GM23248 (cell line): ENCODE data around the gene DPEP2NB. TPM values are rescaled to one million over a fixed set of nuclear protein-coding genes. Genes with fewer than 3 reads are reported as not detected.

Source experiments
- DNase-seq: peaks from one replicate; pipeline ENCODE4 v3.0.0-alpha.2; 2015
- H2AFZ ChIP-seq: fragments of 200-600 bp; sonication (generic); 2 replicates; pipeline ENCODE4 v1.6.1; 2016; ENCODE audit warnings: antibody characterized with exemption
- H3F3A ChIP-seq: fragments of 200-600 bp; sonication (generic); 2 replicates; pipeline ENCODE4 v1.6.1; 2016; ENCODE audit warnings: mild to moderate bottlenecking, antibody characterized with exemption, mixed run types; ENCODE audit not compliant: insufficient read depth
- H3K27ac ChIP-seq: fragments of 200-600 bp; sonication (generic); 2 replicates; pipeline ENCODE4 v1.5.1; 2016; ENCODE audit warnings: mild to moderate bottlenecking
- H3K27me3 ChIP-seq: fragments of 200-600 bp; sonication (generic); replicated peaks from 2 replicates; pipeline ENCODE4 v1.6.1; 2016; ENCODE audit warnings: mild to moderate bottlenecking; ENCODE audit not compliant: insufficient read depth
- H3K36me3 ChIP-seq: fragments of 200-600 bp; sonication (generic); 2 replicates; pipeline ENCODE4 v1.6.1; 2016; ENCODE audit warnings: low read depth, mild to moderate bottlenecking
- H3K4me1 ChIP-seq: fragments of 200-600 bp; sonication (generic); 2 replicates; pipeline ENCODE4 v1.6.1; 2016; ENCODE audit warnings: mild to moderate bottlenecking; ENCODE audit not compliant: insufficient read depth
- H3K4me2 ChIP-seq: fragments of 200-600 bp; sonication (generic); one replicate; pipeline ENCODE4 v1.6.1; 2016; ENCODE audit warnings: mild to moderate bottlenecking; ENCODE audit not compliant: unreplicated experiment
- H3K4me3 ChIP-seq: fragments of 200-600 bp; sonication (generic); 2 replicates; pipeline ENCODE4 v1.5.1; 2016; ENCODE audit warnings: mild to moderate bottlenecking
- H3K79me2 ChIP-seq: fragments of 200-600 bp; sonication (generic); 2 replicates; pipeline ENCODE4 v1.6.1; 2016; ENCODE audit warnings: mild to moderate bottlenecking; ENCODE audit not compliant: insufficient read depth
- H3K9ac ChIP-seq: fragments of 200-600 bp; sonication (generic); 2 replicates; pipeline ENCODE4 v1.6.1; 2016; ENCODE audit warnings: mild to moderate bottlenecking
- H3K9me2 ChIP-seq: fragments of 200-600 bp; sonication (generic); 2 replicates; pipeline ENCODE4 v1.6.1; 2016; ENCODE audit warnings: mixed run types, mild to moderate bottlenecking, moderate library complexity; ENCODE audit not compliant: insufficient read depth
- H3K9me3 ChIP-seq: fragments of 200-600 bp; sonication (generic); one replicate; pipeline ENCODE4 v1.6.1; 2017; ENCODE audit warnings: low read depth
- H4K20me1 ChIP-seq: fragments of 200-600 bp; sonication (generic); 2 replicates; pipeline ENCODE4 v1.6.0; 2016; ENCODE audit not compliant: insufficient read depth
- EZH2 ChIP-seq: fragments of 200-600 bp; sonication (generic); IDR thresholded peaks from 2 replicates; pipeline ENCODE4 v1.6.1; 2018; ENCODE audit warnings: antibody characterized with exemption, mild to moderate bottlenecking; ENCODE audit not compliant: insufficient read depth, poor library complexity, severe bottlenecking
- EZH2phosphoT487 ChIP-seq: fragments of 200-600 bp; sonication (generic); IDR thresholded peaks from 2 replicates; pipeline ENCODE4 v1.6.1; 2018; ENCODE audit warnings: antibody characterized with exemption, moderate library complexity, mild to moderate bottlenecking, low read depth; ENCODE audit not compliant: insufficient read depth
- WGBS, 2 experiments: methylation state at CpG; one replicate each; pipeline ENCODE4 v1.1.6; 2015 to 2017; ENCODE audit warnings: low lambda C conversion rate in 2 of 2, low coverage in 1 of 2; ENCODE audit errors: missing lambda C conversion rate in 2 of 2; 5-methylcytosine and 5-hydroxymethylcytosine counted together
- in situ Hi-C: fragments of 300-500 bp; cut with MboI; formaldehyde crosslinking; loops from 2 replicates; pipeline ENCODE4 v1.15.0; 2020
- polyA plus RNA-seq: library from polyadenylated mRNA; unstranded; fragments of >200 nt; fragmentation: Nextera tagmentation; extraction: Ambion mirVana; gene quantifications from 2 replicates; pipeline ENCODE4 v1.2.1, GENCODE V29; 2016
- total RNA-seq: library from RNA; depleted of rRNA; stranded (reverse); fragments of >200 nt; shearing (Covaris generic); gene quantifications from 2 replicates; pipeline ENCODE4 v1.2.3, GENCODE V29; 2014

The DPEP2NB gene
- total and polyA plus RNA-seq, 2 experiments from 2014 or later = not detected

DNA sequence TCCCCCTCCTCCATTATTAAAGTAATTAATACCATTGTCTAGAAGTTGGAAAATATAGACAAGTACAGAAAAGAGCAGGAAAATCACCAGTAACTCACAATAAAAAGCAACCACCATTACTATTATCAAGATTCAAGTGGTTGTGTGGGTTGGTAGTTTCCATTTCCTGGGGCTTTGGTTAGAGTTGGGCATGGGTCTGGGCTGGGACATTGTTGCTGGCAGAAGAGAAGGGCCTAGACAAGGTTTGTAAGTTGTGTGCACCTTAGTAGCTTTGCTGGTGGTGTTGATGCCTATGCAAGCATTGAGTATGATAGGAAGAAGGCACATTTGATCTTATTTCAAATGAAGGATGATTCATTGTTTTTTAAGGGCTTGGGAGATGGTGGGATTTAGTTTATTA is 44.1 kb upstream of the DPEP2NB start:
- in situ Hi-C loops = no loop called here
- Histone ChIP-seq H3K9ac (no peak overlapping the region), H3K4me1 (peaks cover 11% of the 10 kb centered on the region), H3K4me3 (no peak overlapping the region), H3K36me3 (peaks cover 7% of the 10 kb centered on the region; the same call in 1 of the 2 replicates), H3K79me2 (no peaks in the 10 kb centered on the region), H2AFZ (no peak overlapping the region), H4K20me1 (no peaks in the 10 kb centered on the region), H3K9me2 (no peaks in the 10 kb centered on the region), H3K27me3 (no peaks in the 10 kb centered on the region), H3K4me2 (no peak overlapping the region), H3K27ac (no peak overlapping the region), H3F3A (peaks cover 15% of the 10 kb centered on the region), H3K9me3 (no peaks in the 10 kb centered on the region)
- no peak for DNase-seq
- TF ChIP-seq EZH2phosphoT487 = no peak
- no peak for TF ChIP-seq EZH2

- in situ Hi-C loops = no loop called here
- H4K20me1 ChIP-seq = no peaks in the 10 kb centered on the region
- no peaks in the 10 kb centered on the region for H3K27me3 ChIP-seq
- H3K4me3 ChIP-seq = no peak overlapping the region
- no peak overlapping the region for H3K9ac ChIP-seq
- TF ChIP-seq EZH2 (no peak), EZH2phosphoT487 (no peak)
- H3K4me2 ChIP-seq = no peak overlapping the region
- H3F3A ChIP-seq = no peaks in the 10 kb centered on the region
- H2AFZ ChIP-seq = no peak overlapping the region
- no peaks in the 10 kb centered on the region; the same call in 1 of the 2 replicates for H3K36me3 ChIP-seq
- H3K79me2 ChIP-seq = no peaks in the 10 kb centered on the region
- WGBS, 2 experiments = 69 to 70% methylated on average over 3 of the region's 3 CpGs
- no peaks in the 10 kb centered on the region for H3K9me3 ChIP-seq
- no peak for DNase-seq
- no peaks in the 10 kb centered on the region for H3K4me1 ChIP-seq
- no peak overlapping the region for H3K27ac ChIP-seq
- H3K9me2 ChIP-seq = no peaks in the 10 kb centered on the region
Measured at GRCh38 chr16:68055395-68055794, 39.7 kb upstream of the DPEP2NB start.

DNA sequence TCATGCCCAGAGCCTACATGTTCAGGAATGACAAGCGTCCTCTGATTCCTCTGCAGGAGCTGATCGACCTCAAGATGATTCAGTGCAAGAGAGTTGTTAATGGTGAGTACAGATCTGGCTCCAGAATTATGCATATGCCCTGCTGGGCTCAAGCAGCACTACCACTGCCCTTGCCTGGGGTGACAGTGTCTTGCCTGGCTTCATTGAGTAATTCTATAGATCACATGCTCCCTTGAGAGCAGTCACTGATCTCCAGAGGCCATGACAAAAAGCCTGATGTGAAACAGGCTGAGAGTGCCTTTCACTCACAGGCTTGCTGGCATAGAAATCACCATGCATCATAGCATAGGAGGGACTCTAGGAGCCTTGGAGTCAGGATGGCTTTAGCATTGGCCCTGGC is 33.7 kb upstream of the DPEP2NB start:
- in situ Hi-C loops = no loop called here
- 96 to 97% methylated on average over 2 of the region's 2 CpGs for WGBS, 2 experiments

GRCh38 chr16:68047987-68048386 is 32.3 kb upstream of the DPEP2NB start:
- DNase-seq = no peak
- Histone ChIP-seq H3K36me3 (no peaks in the 10 kb centered on the region), H3K9me3 (no peaks in the 10 kb centered on the region), H3K9ac (no peak overlapping the region), H3K4me3 (no peak overlapping the region), H3F3A (no peaks in the 10 kb centered on the region), H4K20me1 (no peaks in the 10 kb centered on the region), H3K9me2 (no peaks in the 10 kb centered on the region), H2AFZ (no peak overlapping the region), H3K27me3 (no peaks in the 10 kb centered on the region), H3K27ac (no peak overlapping the region), H3K4me2 (no peak overlapping the region), H3K4me1 (no peaks in the 10 kb centered on the region), H3K79me2 (no peaks in the 10 kb centered on the region)
- WGBS, 2 experiments = 94 to 97% methylated on average over 2 of the region's 2 CpGs
- in situ Hi-C loops = no loop called here
- no peak for TF ChIP-seq EZH2phosphoT487
- no peak for TF ChIP-seq EZH2

More for the DNA sequence above, 33.7 kb upstream of the DPEP2NB start:
- no peak overlapping the region for H2AFZ ChIP-seq
- H3K27ac ChIP-seq = no peak overlapping the region
- H3K4me3 ChIP-seq = no peak overlapping the region
- no peaks in the 10 kb centered on the region; the same call in 1 of the 2 replicates for H3K36me3 ChIP-seq
- no peaks in the 10 kb centered on the region for H3F3A ChIP-seq
- no peaks in the 10 kb centered on the region for H3K79me2 ChIP-seq
- no peak for TF ChIP-seq EZH2phosphoT487
- no peak for TF ChIP-seq EZH2
- no peaks in the 10 kb centered on the region for H3K9me3 ChIP-seq
- DNase-seq = no peak
- no peaks in the 10 kb centered on the region for H4K20me1 ChIP-seq
- H3K9me2 ChIP-seq = no peaks in the 10 kb centered on the region
- no peaks in the 10 kb centered on the region for H3K27me3 ChIP-seq
- no peaks in the 10 kb centered on the region for H3K4me1 ChIP-seq
- no peak overlapping the region for H3K4me2 ChIP-seq
- H3K9ac ChIP-seq = no peak overlapping the region

DNA sequence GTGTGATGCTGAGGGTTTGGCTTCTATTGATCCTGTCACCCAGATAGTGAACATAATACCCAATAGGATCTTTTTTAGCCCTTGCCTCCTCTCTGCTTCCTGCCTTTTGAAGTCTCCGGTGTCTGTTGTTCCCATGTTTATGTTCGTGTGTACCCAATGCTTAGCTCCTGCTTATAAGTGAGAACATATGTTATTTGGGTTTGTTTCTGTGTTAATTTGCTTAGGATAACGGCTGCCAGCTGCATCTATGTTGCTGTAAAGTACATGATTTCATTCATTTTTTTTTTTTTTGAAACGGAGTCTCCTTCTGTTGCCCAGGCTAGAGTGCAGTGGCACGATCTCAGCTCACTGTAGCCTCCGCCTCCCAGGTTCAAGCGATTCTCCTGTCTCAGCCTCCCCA is 30.4 kb upstream of the DPEP2NB start:
- H4K20me1 ChIP-seq = no peaks in the 10 kb centered on the region
- DNase-seq = no peak
- H3K4me2 ChIP-seq = no peak overlapping the region
- H3K79me2 ChIP-seq = no peaks in the 10 kb centered on the region
- H3K9ac ChIP-seq = no peak overlapping the region
- no peak overlapping the region for H3K27ac ChIP-seq
- no peak overlapping the region for H3K4me3 ChIP-seq
- no peaks in the 10 kb centered on the region for H3K9me2 ChIP-seq
- no peak overlapping the region for H2AFZ ChIP-seq
- H3K36me3 ChIP-seq = no peaks in the 10 kb centered on the region
- 50 to 55% methylated on average over 7 of the region's 7 CpGs for whole genome bisulfite sequencing, 2 experiments
- in situ Hi-C loops = no loop called here
- H3K27me3 ChIP-seq = no peaks in the 10 kb centered on the region
- H3F3A ChIP-seq = no peaks in the 10 kb centered on the region
- no peaks in the 10 kb centered on the region for H3K9me3 ChIP-seq
- TF ChIP-seq EZH2 (no peak), EZH2phosphoT487 (no peak)
- H3K4me1 ChIP-seq = no peaks in the 10 kb centered on the region
